ENCODE data around the gene EVA1C.
"Not testable (repeated sequence)": the region's sequence is repeated elsewhere in the genome, so short reads cannot be mapped to it uniquely, and the experiment has no call there.

EVA1C gene, protein sequence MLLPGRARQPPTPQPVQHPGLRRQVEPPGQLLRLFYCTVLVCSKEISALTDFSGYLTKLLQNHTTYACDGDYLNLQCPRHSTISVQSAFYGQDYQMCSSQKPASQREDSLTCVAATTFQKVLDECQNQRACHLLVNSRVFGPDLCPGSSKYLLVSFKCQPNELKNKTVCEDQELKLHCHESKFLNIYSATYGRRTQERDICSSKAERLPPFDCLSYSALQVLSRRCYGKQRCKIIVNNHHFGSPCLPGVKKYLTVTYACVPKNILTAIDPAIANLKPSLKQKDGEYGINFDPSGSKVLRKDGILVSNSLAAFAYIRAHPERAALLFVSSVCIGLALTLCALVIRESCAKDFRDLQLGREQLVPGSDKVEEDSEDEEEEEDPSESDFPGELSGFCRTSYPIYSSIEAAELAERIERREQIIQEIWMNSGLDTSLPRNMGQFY

DNA sequence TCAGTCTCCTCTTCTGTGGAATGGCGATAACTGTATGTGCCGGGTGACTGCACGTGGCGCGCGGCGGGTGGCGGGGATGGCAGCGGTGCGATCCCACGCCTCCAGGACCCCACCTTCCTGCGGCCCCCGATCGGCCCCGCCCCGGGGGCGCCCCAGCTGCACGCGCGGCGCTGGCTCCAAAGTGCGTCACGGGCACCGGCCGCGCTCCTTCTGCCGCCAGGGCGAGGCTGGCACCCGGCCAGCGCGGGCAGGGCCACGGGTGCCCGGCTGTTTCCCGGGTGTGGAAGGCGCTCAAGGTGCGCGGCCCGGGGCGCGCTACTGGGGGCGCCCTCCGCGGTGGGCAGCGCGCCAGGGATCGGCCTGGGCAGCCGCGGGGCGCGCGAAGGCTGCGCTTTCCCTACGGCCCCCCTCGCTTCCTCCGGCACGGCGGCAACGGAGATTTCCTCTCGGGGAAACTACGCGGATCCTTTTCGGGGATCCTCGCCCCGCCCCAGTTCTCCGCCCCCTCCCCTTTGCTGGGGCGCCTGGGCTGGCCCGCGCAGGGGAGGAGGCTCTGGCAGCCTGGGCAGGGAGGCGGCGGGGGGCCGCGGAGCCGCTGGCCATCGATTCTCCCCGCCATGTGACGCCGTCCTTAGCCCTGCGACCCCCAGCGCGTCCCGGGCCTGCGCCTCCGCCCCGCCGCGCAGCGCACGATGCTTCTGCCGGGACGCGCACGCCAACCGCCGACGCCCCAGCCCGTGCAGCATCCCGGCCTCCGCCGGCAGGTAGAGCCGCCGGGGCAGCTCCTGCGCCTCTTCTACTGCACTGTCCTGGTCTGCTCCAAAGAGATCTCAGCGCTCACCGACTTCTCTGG, at the start of gene EVA1C:
Gene EVA1C, plus strand, starts transcription at position 545 of the 853 bp plus-strand sequence. Its CDS starts 148 bp downstream, at position 693.
- peak; percentile 77 for DNase-seq (ENCODE audit: low spot score)

- no peak for DNase-seq (ENCODE audit: low spot score)
These were observed 48.1 kb upstream of the EVA1C start for GRCh38 chr21:32364387-32364786.

DNA sequence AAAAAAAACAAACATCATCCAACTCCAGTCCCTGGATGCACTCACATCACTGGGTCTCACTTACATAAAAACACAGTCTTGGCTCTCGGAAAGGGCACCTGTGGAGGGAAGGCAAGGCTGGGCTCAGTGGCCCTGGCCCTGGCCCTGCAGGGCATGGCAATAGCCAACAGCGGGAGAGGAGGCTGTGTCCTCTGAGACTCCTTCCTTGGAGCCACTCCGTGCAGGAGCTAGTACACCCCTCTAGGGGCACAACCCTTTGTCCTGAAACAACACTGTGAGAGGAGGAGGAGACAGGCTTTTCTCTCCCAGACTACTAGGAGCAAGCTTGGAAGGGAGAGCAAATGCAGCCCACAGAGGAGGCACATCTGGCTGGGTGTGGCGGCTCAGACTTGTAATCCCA, 47.7 kb upstream of the EVA1C start:
- DNase-seq (ENCODE audit: low spot score) = no peak

- no peak for DNase-seq (ENCODE audit: low spot score)
These were observed 46.3 kb upstream of the EVA1C start for GRCh38 chr21:32366191-32366590.

DNA sequence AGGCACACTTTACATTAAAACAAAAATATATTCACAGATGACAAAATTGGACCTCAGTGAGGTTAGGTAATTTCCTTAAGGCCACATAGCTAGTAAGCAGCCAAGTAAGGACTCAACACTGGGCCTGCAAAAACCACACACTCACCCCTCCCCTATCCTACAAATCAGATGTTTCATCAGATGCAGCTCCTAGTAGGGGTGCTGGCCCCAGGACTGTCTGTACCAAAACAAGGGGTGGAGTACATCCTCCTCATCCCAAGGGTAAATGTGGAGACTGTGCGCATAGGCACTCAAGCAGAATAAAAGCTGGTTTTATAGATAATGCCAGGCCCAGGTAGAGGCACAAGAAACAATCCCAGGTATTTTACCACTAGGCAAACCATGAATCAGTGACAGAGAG, 45.3 kb upstream of the EVA1C start:
- no peak for DNase-seq (ENCODE audit: low spot score)

DNA sequence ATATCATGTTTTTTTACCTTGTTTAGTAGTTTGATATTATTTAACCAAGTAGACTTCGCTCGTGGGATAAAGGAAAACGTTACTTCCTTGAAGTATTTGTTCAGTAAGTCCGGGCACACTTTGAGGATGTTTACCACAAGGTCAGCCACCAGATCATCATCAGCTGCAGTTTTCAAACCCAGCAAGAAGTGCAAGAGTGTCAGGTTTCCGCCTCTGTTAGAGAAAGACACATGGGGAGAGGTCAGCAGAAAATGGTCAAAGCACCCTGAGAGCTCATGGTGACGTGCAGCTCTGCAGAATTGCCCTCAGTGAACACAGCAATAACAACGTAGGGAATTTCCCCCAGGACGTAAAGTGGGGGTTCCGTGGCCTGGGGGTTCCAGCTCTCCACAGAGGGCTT, 44.1 kb upstream of the EVA1C start:
- no peak for DNase-seq (ENCODE audit: low spot score)

GRCh38 chr21:32368961-32369360, 43.5 kb upstream of the EVA1C start:
- not testable (repeated sequence) for DNase-seq (ENCODE audit: low spot score)

DNA sequence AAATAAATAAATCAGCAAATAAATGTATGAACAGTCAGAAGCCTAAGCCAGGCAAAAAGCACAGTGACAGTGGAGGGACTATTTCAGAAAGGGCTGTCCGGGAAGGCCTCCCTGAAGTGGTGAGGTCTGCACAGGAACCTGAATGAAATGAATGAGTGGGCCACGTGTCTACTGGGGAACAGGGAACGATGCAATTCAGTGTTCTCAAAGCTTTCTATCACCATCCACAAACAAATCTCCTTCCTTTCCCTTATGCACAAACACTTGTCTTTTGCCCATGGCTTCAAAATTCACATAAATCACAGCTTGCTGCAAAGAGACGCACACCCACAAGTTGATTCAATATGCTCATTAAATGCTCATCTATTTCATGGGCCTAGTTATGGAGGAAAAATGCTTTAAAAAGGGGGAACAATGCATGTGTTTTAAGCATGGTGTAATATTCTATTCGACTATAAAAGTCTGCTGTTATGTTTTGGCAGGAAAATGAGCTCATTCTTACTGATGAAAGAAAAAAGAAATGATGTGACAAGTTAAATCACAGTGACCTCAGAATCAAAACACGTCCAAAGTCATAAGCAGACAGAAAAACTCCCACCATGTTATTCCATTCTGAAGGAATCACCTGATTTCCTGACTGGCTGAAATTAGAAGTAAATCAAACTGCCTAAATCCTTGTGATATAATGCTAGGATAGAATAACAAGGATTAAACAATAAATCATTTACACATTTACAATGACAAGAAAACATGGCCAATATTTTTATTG, 41.3 kb upstream of the EVA1C start:
- no peak for DNase-seq (ENCODE audit: low spot score)

DNA sequence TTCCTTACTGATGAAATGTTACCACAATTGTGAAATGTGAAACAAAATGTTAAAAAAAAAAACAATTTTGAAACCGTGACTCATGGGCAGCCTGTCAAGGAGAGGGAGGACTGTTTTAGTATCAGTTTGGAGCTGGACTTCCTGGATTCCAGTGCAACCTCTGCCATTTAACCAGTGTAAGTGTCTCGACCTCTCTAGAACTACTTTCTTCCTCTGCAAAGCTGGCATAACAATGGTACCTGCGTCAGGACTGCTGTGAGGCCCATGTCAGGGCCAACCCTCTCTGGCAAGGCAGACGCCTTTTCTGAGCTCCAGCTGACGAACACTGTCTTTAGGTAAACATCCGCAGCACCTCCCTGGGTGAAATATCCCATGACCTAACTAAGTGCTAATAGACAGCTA, 40.6 kb upstream of the EVA1C start:
- DNase-seq (ENCODE audit: low spot score) = peak; percentile 66

DNA sequence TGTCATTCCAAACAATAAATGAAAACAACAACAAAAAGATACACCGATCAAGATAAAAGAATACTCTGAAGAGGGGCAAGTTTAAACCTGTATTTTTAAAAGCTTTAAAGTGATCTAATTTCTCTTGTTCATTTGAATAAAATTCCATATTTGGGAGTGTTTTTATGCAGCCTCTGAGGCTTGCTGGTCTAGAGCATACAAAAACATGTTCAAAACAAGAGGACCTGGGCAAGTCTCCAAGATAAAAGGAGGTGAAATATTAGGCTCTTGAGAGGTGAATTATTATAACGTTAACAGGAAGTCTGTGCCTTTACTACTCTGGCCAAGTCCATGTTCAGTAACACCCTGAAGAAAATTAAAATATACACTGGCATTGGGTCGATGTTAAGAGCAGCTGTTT, 39.8 kb upstream of the EVA1C start:
- DNase-seq (ENCODE audit: low spot score) = no peak

GRCh38 chr21:32377506-32377905, 35.0 kb upstream of the EVA1C start:
- DNase-seq (ENCODE audit: low spot score) = no peak

DNA sequence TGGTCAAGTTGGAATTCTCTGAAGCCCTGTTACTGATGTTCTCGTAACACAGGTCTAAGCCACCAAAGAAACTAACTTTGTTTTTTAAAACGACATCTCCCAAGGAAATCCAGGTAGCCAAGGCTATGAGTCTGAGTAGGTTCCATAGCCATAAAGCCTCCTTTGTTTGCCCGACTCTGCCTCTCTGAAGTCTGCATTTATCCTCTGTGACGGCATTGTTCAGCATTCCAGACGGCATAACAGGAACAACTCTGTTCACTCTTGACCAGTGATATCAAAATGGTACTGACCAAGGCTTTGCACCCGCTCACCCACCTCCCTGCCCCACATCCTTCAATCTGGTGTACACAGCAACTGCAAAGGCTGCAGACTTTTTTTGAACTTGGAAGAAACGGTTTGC, 34.5 kb upstream of the EVA1C start:
- no peak for DNase-seq (ENCODE audit: low spot score)

GRCh38 chr21:32378956-32379355, 33.5 kb upstream of the EVA1C start:
- no peak for DNase-seq (ENCODE audit: low spot score)

DNA sequence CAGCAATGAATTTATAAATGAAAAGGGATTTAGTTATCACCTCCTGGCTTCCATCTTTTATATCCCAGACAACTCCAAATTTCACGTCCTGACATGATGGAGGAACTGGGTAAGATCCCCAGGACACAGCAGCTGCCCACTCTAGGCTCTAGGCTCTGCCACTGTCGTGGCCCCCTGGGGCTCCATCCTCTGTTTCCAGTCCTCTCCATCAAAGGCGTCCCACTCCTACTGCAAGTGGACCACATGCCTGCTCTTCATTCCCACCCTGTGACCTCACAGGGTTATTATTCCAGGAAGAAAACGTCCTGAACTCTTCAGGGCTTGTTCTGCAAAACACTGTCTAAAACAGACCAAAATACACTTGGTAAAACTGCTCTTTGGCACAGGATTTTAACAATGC, 31.6 kb upstream of the EVA1C start:
- DNase-seq (ENCODE audit: low spot score) = no peak

DNA sequence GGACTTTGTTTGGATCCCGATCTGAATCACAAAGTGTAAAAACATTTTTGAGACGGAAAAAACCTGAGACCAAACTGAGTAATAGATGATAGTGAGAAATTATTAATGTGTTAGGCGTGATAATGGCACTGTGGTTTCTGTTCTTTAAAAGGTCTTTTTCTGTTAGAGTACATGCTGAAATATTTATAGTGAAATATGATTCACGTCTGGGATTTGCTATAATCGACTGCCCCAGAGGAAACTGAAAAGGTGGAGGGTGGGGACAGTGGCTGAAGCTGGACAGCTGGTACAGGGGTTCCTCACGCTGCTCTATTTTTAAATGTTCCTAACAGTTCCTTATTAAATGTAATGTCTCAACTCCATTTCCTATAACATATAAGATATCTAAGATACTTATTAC, 30.9 kb upstream of the EVA1C start:
- DNase-seq (ENCODE audit: low spot score) = no peak

GRCh38 chr21:32382108-32382644, 30.3 kb upstream of the EVA1C start:
- DNase-seq (ENCODE audit: low spot score) = peak; percentile 26

GRCh38 chr21:32383812-32384211, 28.7 kb upstream of the EVA1C start:
- no peak for DNase-seq (ENCODE audit: low spot score)

DNA sequence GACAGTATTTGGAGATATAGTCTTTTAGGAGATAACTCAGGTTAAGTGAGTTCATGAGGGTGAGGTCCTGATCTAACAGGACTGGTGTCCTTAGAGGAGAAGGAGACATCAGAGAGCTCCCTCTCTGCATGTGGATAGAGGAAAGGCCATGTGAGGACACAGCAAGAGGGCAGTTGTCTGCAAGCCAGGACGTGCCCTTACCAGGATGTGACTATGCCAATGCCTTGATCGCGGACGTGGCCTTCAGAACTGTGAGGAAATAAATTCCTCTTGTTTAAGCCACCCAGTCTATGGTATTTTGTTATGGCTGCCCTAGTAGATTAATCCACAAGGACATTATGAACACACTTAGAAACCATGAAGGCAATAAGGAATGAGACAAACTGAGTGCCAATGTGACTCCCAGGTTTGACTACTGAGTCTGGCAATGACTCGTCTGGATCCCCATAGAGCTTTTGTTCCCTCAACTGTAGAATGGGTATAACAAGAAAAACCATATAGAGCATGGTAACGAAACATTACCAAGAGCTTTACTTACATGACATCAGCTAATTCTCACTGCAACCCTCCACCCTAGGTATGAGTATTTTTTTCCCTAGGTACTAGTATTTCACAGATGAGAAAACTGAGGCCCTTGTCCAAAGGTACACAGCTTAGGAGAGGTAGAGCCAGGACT, 26.2 kb upstream of the EVA1C start:
- DNase-seq (ENCODE audit: low spot score) = no peak

DNA sequence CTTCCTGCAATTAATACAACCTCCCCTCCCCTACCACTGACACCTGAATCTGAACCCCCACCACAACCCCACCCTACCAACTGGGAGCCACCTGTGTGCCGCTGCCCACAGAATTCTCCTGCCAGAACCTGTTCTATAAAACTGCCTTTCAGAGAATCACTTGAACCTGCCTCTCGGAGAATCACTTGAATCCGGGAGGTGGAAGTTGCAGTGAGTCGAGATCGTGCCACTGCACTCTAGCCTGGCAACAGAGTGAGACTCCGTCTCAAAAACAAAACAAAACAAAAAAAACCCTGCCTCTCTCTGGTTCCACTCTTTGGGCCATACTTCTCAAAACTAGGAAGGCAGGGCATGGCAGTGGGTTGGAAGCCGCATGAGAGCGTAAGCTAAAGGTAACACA, 25.4 kb upstream of the EVA1C start:
- DNase-seq (ENCODE audit: low spot score) = no peak

GRCh38 chr21:32388306-32388705, 24.2 kb upstream of the EVA1C start:
- DNase-seq (ENCODE audit: low spot score) = no peak

GRCh38 chr21:32389337-32390015, 23.0 kb upstream of the EVA1C start:
- peak; percentile 49 for DNase-seq (ENCODE audit: low spot score)

Data from AG08396 (cell line).